GM18861 (cell line): ENCODE data around the gene MAP9.
A peak's percentile ranks its signal among the peaks of the same experiment; 100 is the strongest.
"Not testable (repeated sequence)": the region's sequence is repeated elsewhere in the genome, so short reads cannot be mapped to it uniquely, and the experiment has no call there.

ENCODE experiments used
- ATAC-seq: cut with Tn5 transposase; IDR thresholded peaks from one replicate; pipeline ENCODE4 v1.9.1; 2021; ENCODE audit not compliant: unreplicated experiment

Gene MAP9

DNA sequence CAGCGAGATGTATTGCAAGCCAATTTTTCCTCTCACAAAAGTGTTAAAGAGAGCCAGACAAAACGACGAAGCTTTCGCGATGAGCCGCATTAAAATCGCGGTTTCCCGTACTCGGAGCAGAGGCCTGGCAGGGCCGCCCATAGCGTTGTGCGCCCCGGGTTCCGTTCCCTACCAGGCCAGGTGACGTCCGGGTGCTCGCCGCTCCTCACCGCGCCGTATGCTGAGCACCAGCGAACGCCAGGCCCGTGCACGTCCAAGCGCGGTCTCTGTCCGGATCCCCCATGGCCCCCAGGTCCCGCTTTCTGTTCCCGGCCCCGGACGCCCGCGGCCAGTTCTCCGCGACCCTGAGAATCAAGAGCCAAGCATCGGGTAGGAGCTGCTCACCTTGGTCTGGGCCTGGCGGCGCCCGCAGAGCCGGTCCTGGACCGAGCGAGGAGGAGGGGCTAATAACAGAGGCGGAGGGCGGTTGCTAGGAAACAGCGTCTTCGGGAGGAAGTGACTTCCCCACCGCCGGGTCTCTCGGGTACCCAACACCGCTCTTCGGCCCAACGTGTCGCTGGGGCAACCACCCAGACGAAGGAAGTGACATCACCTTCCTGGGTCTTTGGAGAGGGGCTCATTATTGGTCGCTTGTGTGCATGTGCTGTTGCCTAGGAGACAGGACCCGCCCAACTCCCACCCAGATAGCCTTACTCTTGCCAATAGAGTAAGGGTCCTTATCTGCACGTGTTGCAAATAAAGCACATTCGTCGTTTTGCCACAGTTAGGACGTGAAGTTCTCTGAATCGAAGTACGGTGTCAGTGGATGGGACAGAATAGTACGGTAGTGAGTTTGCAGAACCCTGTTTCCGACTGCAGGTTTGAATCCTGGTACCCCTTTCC lies at the start of gene MAP9:
TSS of gene MAP9 (minus strand) at position 579 of the 882 bp plus-strand sequence. CDS start 1,115 bp downstream, outside the sequence.
- peak; percentile 99 for ATAC-seq

DNA sequence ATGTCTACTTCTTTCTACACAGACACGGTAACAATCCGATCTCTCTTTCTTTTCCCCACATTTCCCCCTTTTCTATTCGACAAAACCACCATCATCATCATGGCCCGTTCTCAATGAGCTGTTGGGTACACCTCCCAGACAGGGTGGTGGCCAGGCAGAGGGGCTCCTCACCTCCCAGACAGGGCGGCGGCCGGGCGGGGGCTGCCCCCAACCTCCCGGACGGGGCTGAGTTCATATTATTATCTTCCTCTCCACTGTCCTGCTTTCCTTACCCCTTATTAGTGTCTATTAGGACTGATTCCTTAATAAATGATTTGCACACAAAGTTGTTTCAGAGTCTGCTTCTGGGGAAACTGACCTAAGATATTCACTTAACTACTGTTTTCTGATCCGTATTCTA lies 48.0 kb upstream of the MAP9 start:
- ATAC-seq = not testable (repeated sequence)

GRCh38 chr4:155423671-155424070 lies 46.9 kb upstream of the MAP9 start:
- no peak for ATAC-seq

DNA sequence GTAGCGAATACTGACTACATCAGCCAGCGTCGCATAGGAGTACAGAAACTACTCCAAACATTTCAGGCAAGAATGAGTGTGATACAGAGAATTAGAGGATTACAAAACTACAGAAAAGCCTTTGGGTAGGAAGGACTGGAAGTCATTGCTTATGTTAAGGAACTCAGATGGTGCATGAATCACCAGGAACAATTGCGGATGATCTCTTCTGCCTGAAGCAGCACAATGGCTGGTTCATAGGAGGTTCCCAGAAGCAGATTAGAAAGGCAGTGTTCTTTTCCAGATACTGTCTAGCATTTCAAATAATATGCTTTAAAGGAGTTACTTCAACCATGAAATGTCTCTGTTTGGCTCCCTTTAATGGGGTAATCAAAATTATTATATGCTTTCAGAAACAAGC lies 42.5 kb upstream of the MAP9 start:
- ATAC-seq = no peak

GRCh38 chr4:155415662-155416061 lies 38.9 kb upstream of the MAP9 start:
- ATAC-seq = no peak

- no peak for ATAC-seq
Observed at GRCh38 chr4:155413451-155413850, 36.7 kb upstream of the MAP9 start.

GRCh38 chr4:155411546-155411945 lies 34.8 kb upstream of the MAP9 start:
- ATAC-seq = no peak

DNA sequence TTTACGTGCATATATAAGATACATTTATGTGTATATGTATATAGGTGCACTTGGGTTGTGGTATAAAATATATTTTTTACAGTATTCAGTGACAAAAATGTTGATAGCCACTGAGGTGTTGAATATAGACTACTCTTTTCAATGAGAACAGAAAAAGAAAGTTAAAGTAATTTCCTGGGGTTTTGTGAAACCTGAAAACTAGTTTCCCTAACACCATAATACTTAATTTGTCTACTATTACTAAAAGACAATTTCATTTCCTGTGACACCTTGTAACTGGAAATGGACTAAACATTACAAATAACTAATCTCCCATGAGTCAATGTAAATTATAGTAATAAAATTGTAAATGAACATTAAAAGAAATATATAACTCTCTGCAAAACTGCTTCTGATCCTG lies 32.0 kb upstream of the MAP9 start:
- no peak for ATAC-seq

- no peak for ATAC-seq
Observed at GRCh38 chr4:155407480-155407879, 30.7 kb upstream of the MAP9 start.

- no peak for ATAC-seq
Observed at GRCh38 chr4:155405059-155405458, 28.3 kb upstream of the MAP9 start.

DNA sequence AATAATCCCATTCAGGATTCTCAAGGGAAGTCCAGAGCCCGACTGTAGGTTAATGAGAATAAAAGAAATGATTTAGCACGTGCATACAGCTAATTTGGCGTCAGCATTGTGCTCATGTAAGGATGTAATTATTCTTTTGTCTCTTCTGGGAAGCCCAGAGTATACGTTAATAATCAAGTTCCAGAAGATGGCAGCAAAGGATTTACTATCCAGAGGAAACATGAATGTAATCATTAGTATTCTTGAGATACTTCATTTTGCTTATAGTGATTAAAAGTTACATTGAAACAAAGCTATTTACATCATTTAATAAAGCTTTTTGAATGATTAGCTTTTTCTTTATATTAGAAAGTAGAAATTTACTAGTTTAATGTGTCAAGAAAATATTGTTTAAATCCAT lies 27.1 kb upstream of the MAP9 start:
- ATAC-seq = no peak

GRCh38 chr4:155402941-155403340 lies 26.2 kb upstream of the MAP9 start:
- ATAC-seq = no peak

- no peak for ATAC-seq
Observed at GRCh38 chr4:155400893-155401292, 24.1 kb upstream of the MAP9 start.

- no peak for ATAC-seq
Observed at GRCh38 chr4:155399974-155400697, 23.4 kb upstream of the MAP9 start.

DNA sequence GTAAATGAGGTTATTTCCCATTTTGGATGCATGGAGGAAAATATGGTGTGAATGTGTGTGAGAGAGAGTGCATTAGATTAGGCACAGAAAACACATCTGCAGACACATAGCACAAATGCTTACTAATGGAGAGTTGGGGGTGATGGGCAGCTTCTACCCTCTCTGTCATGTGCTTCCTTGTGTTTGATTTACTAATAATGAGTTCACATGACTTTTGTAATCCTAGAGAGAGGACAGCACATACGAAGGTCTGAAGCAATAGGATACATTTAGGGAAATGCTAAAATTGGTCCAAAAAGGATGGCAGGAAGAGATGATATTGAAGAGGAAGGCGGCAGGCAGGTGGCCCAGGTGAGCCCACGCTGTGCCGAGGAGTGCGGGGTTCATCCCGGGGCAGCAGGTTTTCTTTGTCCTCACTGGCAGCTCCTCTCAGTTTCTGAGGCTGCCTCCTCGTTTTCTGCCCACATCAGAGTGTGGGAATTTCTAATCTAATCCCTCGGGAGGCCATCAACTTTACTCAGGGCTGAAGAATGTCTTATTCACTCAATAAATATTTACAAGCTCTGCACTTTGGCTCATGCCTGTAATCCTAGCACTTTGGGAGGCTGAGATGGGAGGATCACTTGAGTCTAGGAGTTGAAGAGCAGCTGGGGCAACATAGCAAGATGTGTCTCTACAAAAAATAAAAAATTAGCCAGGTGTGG lies 15.9 kb upstream of the MAP9 start:
- ATAC-seq = no peak

DNA sequence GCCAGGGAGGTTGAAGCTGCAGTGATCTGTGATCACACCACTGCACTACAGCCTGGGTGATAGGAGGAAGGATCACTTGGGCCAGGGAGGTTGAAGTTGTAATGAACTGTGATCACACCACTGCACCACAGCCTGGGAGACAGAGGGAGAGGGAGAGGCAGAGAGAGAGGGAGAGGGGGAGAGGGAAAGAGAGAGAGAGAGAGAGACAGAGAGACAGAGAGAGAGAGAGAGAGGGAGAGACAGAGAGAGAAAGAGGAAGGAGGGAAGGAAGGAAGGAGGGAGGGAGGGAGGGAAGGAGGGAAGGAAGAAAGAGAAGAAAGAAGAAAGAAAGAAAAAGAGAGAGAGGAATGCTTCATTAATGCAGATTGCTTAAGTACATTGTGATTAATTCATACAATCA lies 15.2 kb upstream of the MAP9 start:
- no peak for ATAC-seq

- ATAC-seq = no peak
Observed at GRCh38 chr4:155388162-155388561, 11.4 kb upstream of the MAP9 start.

- ATAC-seq = no peak
Observed at GRCh38 chr4:155383541-155383940, 6.8 kb upstream of the MAP9 start.

DNA sequence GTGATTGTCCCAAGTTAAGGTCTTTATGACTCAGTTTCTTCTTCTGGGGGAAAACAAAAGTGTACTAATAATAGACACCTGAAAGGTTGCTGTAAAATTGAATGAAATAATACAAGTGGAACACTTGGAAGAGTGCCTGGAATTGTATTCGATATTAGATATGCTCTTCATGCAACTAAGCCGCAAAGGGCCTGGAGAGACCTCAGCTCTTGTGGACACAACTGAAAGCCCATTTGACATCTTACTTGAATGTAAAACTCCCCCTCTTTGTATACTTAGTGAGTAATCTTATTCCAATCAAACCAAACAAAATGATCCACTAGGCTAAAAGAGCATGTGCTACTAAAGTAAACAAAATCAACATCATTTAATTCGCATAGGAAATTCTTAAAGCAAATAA lies 511 bp upstream of the MAP9 start:
- no peak for ATAC-seq

GRCh38 chr4:155371432-155372043 lies 5.2 kb downstream of the MAP9 start:
- peak; percentile 56 for ATAC-seq

- no peak for ATAC-seq
Observed at GRCh38 chr4:155367608-155368007, 9.2 kb downstream of the MAP9 start.
